Lung (tissue), 16 donors: ENCODE results near the gene HDAC4. TPM values are rescaled to one million over a fixed set of nuclear protein-coding genes. Genes with fewer than 3 reads are reported as not detected.
"Not testable (repeated sequence)": the region's sequence is repeated elsewhere in the genome, so short reads cannot be mapped to it uniquely, and the experiment has no call there.

Experiments used
- ATAC-seq: fragments of 200-7000 bp; cut with Tn5 transposase; one replicate; pipeline ENCODE4 v1.9.1; 2020; ENCODE audit warnings: moderate number of reproducible peaks; ENCODE audit not compliant: insufficient read depth, low FRiP score
- DNase-seq, 3 donors: peaks; one replicate each; pipeline ENCODE4 v3.0.0-alpha.2; 2013 to 2017
- H3K27ac ChIP-seq, 2 donors: one replicate each; pipeline ENCODE4 v1.5.1; 2013; ENCODE audit warnings: mild to moderate bottlenecking in 2 of 2, moderate library complexity in 2 of 2, control low read depth in 1 of 2, inconsistent platforms in 1 of 2, low read depth in 1 of 2, low read length in 1 of 2
- H3K27me3 ChIP-seq, 3 donors: one replicate each; pipeline ENCODE4 v1.5.1; 2013; ENCODE audit warnings: low read length in 2 of 3; ENCODE audit not compliant: control insufficient read depth in 3 of 3, insufficient read depth in 3 of 3
- H3K36me3 ChIP-seq, 4 donors: one replicate each; pipeline ENCODE4 v1.5.1; 2013; ENCODE audit warnings: low read length in 4 of 4, mild to moderate bottlenecking in 1 of 4, moderate library complexity in 1 of 4; ENCODE audit not compliant: control insufficient read depth in 4 of 4, insufficient read depth in 4 of 4
- H3K4me1 ChIP-seq, 5 donors: one replicate each; pipeline ENCODE4 v1.5.1; 2013; ENCODE audit warnings: low read length in 5 of 5, mild to moderate bottlenecking in 2 of 5, moderate library complexity in 1 of 5; ENCODE audit not compliant: control insufficient read depth in 5 of 5, insufficient read depth in 5 of 5
- H3K4me3 ChIP-seq: one replicate; pipeline ENCODE4 v1.5.1; 2013; ENCODE audit warnings: mild to moderate bottlenecking, control low read depth, moderate library complexity
- H3K9ac ChIP-seq, 2 donors: one replicate each; pipeline ENCODE4 v1.5.1; 2013; ENCODE audit warnings: low read length in 2 of 2, control low read depth in 1 of 2; ENCODE audit not compliant: insufficient read depth in 1 of 2
- H3K9me3 ChIP-seq, 4 donors: one replicate each; pipeline ENCODE4 v1.5.1; 2013; ENCODE audit warnings: low read length in 3 of 4, mild to moderate bottlenecking in 1 of 4, moderate library complexity in 1 of 4; ENCODE audit not compliant: control insufficient read depth in 4 of 4, insufficient read depth in 3 of 4
- CTCF ChIP-seq: IDR thresholded peaks from 2 replicates; pipeline ENCODE4 v1.5.1; 2012; ENCODE audit warnings: mild to moderate bottlenecking; ENCODE audit errors: control extremely low read depth, extremely low read depth
- WGBS, 2 donors: extraction: QIAGEN DNeasy Blood & Tissue Kit; methylation state at CpG; one replicate each; pipeline ENCODE4 v1.1.7; 2013; 5-methylcytosine and 5-hydroxymethylcytosine counted together
- long read RNA-seq, 5 donors: transcript quantifications; one replicate each; lab custom pipeline, GENCODE V29; 2026
- polyA plus RNA-seq, 2 donors: library from polyadenylated mRNA; stranded (reverse); fragments of 200-250 nt; gene quantifications; one replicate each; pipeline ENCODE4 v1.2.1, GENCODE V29; 2013
- total RNA-seq, 2 donors: library from RNA; depleted of rRNA in 1 of 2; stranded (reverse); fragments of >200 nt in 1 of 2; gene quantifications; one replicate each; pipeline ENCODE4 v1.2.1, GENCODE V29; 2014 to 2021
- donor health status: control.
- donor health status: control.
- donor health status: Bipolar disorder and iron deficiency.
- donor health status: healthy.
- donor health status: DM: yes; HTN: yes; CAD: no.

HDAC4 gene
- 10 to 100 TPM; 29.2 to 47.7 TPM for total RNA-seq
- polyA plus RNA-seq = 10 to 100 TPM in 1 of 2 donors, 1 to 10 TPM in 1; 6.9 to 12.1 TPM
- long read RNA-seq, donor 1 = 0 reads
- long read RNA-seq, donor 2, partial matches to known transcripts = 0 of 1 reads
- long read RNA-seq, donor 2, other reads (novel, unspliced or antisense) = 0 of 1 reads
- long read RNA-seq, donor 3 = 0 reads
- long read RNA-seq, donor 4 = 0 reads
- long read RNA-seq, donor 5 = 0 reads

- peaks cover 0 to 20% (median 0%) of the 10 kb centered on the region in 5 donors for H3K4me1 ChIP-seq
- H3K27me3 ChIP-seq = no peaks in the 10 kb centered on the region
- H3K4me3 ChIP-seq = peak within 1 kb of the TSS; percentile 87
- peak within 1 kb of the TSS; percentile 100 for H3K27ac ChIP-seq
- no peaks in the 10 kb centered on the region for H3K9me3 ChIP-seq
- TF ChIP-seq CTCF = no peak
- no peaks in the 10 kb centered on the region for H3K36me3 ChIP-seq
- 0% methylated on average over 11 to 78 of the region's 78 CpGs for WGBS, 2 donors
- DNase-seq = no peak
- no peak for ATAC-seq
- peak within 1 kb of the TSS; percentile 89 to 91 for H3K9ac ChIP-seq
These were observed at the start of gene HDAC4 for GRCh38 chr2:239400596-239401066. HDAC4 (minus strand) TSS chr2:239401020; CDS start chr2:239352699, 48,321 bp downstream.

- 97% methylated on average over 25 to 32 of the region's 32 CpGs for WGBS, 2 donors
- H3K9me3 ChIP-seq, H3K36me3 ChIP-seq, H3K4me3 ChIP-seq, DNase-seq, ATAC-seq, H3K9ac ChIP-seq, H3K27ac ChIP-seq, H3K27me3 ChIP-seq: not testable (repeated sequence)
- peaks cover 0 to 17% (median 0%) of the 10 kb centered on the region in 5 donors for H3K4me1 ChIP-seq
These were observed 48.6 kb upstream of the HDAC4 start for GRCh38 chr2:239449468-239449867.

GRCh38 chr2:239445771-239446524 lies 45.1 kb upstream of the HDAC4 start:
- no peaks in the 10 kb centered on the region for H3K9me3 ChIP-seq
- DNase-seq = peak; percentile 68 to 89 (median 88)
- no peak overlapping the region for H3K9ac ChIP-seq
- WGBS, 2 donors = 72 to 79% methylated on average over 6 of the region's 6 CpGs
- no peak overlapping the region for H3K4me3 ChIP-seq
- H3K4me1 ChIP-seq = peaks cover 0 to 28% (median 5%) of the 10 kb centered on the region in 5 donors
- H3K36me3 ChIP-seq = no peaks in the 10 kb centered on the region
- peak overlapping the region in 1 of 2 donors; percentile 32 for H3K27ac ChIP-seq
- ATAC-seq = no peak
- no peak for TF ChIP-seq CTCF
- H3K27me3 ChIP-seq = no peaks in the 10 kb centered on the region
